ENCODE measurements around the gene PCDHGC3. TPM values are rescaled to one million over a fixed set of nuclear protein-coding genes. Genes with fewer than 3 reads are reported as not detected.

The PCDHGC3 gene
- total RNA-seq, 1 experiment from 2014 or later = 17.3 TPM

DNA sequence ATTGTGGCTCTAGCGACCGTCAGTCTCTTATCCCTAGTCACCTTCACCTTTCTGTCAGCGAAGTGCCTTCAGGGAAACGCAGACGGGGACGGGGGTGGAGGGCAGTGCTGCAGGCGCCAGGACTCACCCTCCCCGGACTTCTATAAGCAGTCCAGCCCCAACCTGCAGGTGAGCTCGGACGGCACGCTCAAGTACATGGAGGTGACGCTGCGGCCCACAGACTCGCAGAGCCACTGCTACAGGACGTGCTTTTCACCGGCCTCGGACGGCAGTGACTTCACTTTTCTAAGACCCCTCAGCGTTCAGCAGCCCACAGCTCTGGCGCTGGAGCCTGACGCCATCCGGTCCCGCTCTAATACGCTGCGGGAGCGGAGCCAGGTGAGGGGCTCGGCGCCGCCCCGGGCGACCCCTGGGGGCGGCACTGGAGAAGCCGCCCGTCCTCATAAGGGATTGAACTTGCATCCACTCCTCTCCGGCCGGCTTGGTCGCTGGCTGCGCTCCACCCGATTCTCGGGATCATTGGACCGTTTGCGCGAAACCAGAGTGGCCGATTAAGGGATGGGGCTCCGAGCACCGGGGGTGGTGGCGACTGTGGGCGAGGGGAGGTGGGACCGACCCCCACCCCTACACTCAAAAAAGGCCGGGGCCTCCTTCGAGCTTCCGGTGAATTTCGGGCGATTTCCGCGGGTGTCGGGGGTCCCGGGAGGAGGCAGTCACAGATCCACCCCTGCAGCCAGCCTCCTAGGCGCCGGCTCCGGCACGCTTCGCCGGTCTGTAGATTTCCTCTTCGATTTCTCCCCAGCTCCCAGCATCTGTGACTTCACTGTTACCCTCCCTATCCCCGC is 15.8 kb downstream of the PCDHGC3 start:
- TF ChIP-seq, protein P1, sequence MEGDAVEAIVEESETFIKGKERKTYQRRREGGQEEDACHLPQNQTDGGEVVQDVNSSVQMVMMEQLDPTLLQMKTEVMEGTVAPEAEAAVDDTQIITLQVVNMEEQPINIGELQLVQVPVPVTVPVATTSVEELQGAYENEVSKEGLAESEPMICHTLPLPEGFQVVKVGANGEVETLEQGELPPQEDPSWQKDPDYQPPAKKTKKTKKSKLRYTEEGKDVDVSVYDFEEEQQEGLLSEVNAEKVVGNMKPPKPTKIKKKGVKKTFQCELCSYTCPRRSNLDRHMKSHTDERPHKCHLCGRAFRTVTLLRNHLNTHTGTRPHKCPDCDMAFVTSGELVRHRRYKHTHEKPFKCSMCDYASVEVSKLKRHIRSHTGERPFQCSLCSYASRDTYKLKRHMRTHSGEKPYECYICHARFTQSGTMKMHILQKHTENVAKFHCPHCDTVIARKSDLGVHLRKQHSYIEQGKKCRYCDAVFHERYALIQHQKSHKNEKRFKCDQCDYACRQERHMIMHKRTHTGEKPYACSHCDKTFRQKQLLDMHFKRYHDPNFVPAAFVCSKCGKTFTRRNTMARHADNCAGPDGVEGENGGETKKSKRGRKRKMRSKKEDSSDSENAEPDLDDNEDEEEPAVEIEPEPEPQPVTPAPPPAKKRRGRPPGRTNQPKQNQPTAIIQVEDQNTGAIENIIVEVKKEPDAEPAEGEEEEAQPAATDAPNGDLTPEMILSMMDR (IDR thresholded peaks at IDR 0.05; ENCODE audit: unreplicated experiment) = no peak
- no peak overlapping the region for H3K4me3 Mint-ChIP-seq (ENCODE audit: unreplicated experiment)
- intact Hi-C loops (cut with micrococcal nuclease) = no loop called here
- no peaks in the 10 kb centered on the region for H3K9me3 Mint-ChIP-seq (ENCODE audit: unreplicated experiment)
- ChIA-PET CTCF (interaction anchor here (1.6 to 1.7 kb wide), 2 partner anchors 16 to 21 kb away, joined by 4 to 6 read pairs; partner anchors contain the start of gene PCDHGC3), POLR2A (no interaction called here)
- no TSS peak for BruUV-seq (replicated peaks)
- no peaks in the 10 kb centered on the region for H3K27me3 Mint-ChIP-seq (ENCODE audit: insufficient read depth, unreplicated experiment)
- H3K36me3 Mint-ChIP-seq (ENCODE audit: insufficient read depth, unreplicated experiment) = peaks cover 11% of the 10 kb centered on the region
- DNase-seq (ENCODE audit: unreplicated experiment) = no peak
- H3K4me1 Mint-ChIP-seq (ENCODE audit: insufficient read depth, unreplicated experiment) = peaks cover 9% of the 10 kb centered on the region
- H3K27ac Mint-ChIP-seq (ENCODE audit: low read depth, unreplicated experiment) = no peak overlapping the region

DNA sequence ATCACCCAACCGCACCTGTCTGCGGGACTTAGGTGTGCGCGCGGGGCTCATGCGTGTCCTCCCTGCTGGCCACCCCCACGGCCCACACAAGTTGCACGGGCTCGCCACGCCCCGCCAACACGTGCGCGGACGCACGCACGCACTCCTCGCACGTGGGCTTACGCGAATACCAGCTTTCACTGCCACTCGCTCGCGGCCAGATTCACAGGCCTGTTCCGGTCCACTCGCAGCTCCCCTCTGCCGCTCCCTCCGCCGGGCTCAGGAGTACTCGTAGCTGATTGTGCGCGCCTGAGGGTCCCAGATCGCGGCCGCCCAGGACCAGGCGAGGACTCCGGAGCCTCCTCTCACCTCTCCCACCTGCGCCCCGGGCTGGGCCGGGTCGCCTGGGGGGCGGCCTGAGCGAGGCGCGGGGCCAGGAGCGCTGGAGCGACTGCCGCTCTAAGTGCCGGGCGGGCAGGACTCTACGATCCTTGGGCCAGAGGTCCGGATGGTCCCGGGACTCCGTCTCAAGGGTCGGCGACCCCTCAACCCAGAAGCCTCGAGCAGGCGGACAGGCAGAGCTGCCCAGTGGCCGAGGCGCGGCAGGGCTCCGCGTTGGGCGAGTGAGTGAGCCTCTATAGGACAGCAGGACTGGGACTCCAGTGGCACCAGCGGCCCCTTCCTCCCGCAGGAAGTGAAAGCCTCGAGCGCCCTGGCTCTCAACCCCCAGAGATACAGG is 16.6 kb downstream of the PCDHGC3 start:
- intact Hi-C loops (cut with micrococcal nuclease) = no loop called here
- TF ChIP-seq, protein P1 (IDR thresholded peaks at IDR 0.05; ENCODE audit: unreplicated experiment) = no peak

DNA sequence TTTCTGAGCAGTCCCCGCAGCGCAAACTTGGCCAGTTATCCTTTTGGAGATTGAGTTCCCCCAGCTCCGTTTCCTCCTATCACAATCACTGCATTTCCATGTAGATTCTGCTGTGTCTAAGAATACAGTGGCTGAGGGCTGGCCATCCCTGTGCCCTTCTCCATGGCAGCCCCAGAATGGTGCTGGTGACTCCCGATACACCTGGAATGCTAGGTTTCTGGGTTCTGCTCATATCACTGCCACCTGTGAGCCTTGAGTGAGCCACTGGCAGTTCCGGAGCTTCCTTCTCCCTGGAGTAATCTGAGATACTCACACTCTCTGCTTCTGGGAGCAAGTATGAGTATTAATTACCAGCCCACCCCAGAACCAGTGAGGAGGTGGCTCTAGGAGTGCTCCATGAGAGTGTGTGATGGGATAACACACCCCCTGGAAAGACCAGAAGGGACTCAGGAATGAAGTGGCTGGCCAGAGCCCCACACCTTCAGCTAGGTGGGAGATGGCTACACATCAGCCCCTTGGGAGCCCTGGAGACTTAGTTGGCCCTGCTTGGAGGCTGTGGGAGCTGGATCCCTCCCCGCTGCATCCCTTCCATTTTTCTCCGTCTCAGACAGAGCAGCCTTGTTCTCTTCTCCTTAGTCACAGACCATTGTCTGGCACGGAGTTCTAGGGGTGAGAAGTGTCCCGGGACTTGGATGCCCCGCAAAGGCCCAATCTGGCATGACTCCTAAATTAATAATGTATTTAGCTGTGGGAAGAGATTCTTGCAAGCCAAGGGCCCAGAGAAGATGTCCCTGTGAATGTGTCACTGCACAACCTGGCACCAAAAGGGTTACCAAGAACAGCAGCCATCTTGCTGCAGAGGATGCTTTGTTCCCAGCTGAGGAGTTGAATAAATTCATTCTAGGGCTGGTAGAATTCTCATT is 18.0 kb downstream of the PCDHGC3 start:
- H3K27ac Mint-ChIP-seq (ENCODE audit: low read depth, unreplicated experiment) = no peak overlapping the region
- no peaks in the 10 kb centered on the region for H3K27me3 Mint-ChIP-seq (ENCODE audit: insufficient read depth, unreplicated experiment)
- CTCF ChIA-PET = interaction anchor here (1.0 to 1.7 kb wide), 5 partner anchors 10 to 70 kb away, joined by 3 to 4 read pairs (median 4); no protein-coding TSS in a partner anchor
- no TSS peak for BruUV-seq (replicated peaks)
- POLR2A ChIA-PET = no interaction called here
- peaks cover 5% of the 10 kb centered on the region for H3K4me1 Mint-ChIP-seq (ENCODE audit: insufficient read depth, unreplicated experiment)
- TF ChIP-seq, protein P1 (IDR thresholded peaks at IDR 0.05; ENCODE audit: unreplicated experiment) = no peak
- H3K9me3 Mint-ChIP-seq (ENCODE audit: unreplicated experiment) = no peaks in the 10 kb centered on the region
- peaks cover 11% of the 10 kb centered on the region for H3K36me3 Mint-ChIP-seq (ENCODE audit: insufficient read depth, unreplicated experiment)
- no peak overlapping the region for H3K4me3 Mint-ChIP-seq (ENCODE audit: unreplicated experiment)
- no peak for DNase-seq (ENCODE audit: unreplicated experiment)
- intact Hi-C loops (cut with micrococcal nuclease) = no loop called here

More for the DNA sequence above, 16.6 kb downstream of the PCDHGC3 start:
- H3K4me1 Mint-ChIP-seq (ENCODE audit: insufficient read depth, unreplicated experiment) = peaks cover 9% of the 10 kb centered on the region
- no TSS peak for BruUV-seq (replicated peaks)
- H3K36me3 Mint-ChIP-seq (ENCODE audit: insufficient read depth, unreplicated experiment) = peaks cover 11% of the 10 kb centered on the region
- no peaks in the 10 kb centered on the region for H3K9me3 Mint-ChIP-seq (ENCODE audit: unreplicated experiment)
- ChIA-PET POLR2A (no interaction called here), CTCF (interaction anchor here (0.5 to 1.7 kb wide), 4 partner anchors 14 to 35 kb away, joined by 4 to 6 read pairs (median 4); partner anchors contain the start of gene PCDHGC3)
- no peak overlapping the region for H3K27ac Mint-ChIP-seq (ENCODE audit: low read depth, unreplicated experiment)
- no peaks in the 10 kb centered on the region for H3K27me3 Mint-ChIP-seq (ENCODE audit: insufficient read depth, unreplicated experiment)
- no peak for DNase-seq (ENCODE audit: unreplicated experiment)
- H3K4me3 Mint-ChIP-seq (ENCODE audit: unreplicated experiment) = no peak overlapping the region

Data from MCF 10A (cell line).